Measurements from ENCODE around the gene GTF2F2. TPM values are rescaled to one million over a fixed set of nuclear protein-coding genes. Genes with fewer than 3 reads are reported as not detected.

GTF2F2 gene
- total RNA-seq, 1 experiment from 2014 or later: 37.8 TPM

GRCh38 chr13:45136741-45137504 lies 16.6 kb downstream of the GTF2F2 start:
- peaks cover 14% of the 10 kb centered on the region for H3K4me1 ChIP-seq (ENCODE audit: insufficient read depth, low read length, poor library complexity, severe bottlenecking)
- H3K4me3 ChIP-seq (ENCODE audit: low read depth, low read length, poor library complexity, severe bottlenecking): no peak overlapping the region
- H3K36me3 ChIP-seq (ENCODE audit: insufficient read depth, low read length, poor library complexity, severe bottlenecking): peaks cover 8% of the 10 kb centered on the region
- ChIA-PET CTCF (no interaction called here), POLR2A (ENCODE audit: low non-redundant PET) (no interaction called here)
- BruUV-seq (replicated peaks): no TSS peak
- no peak for DNase-seq (ENCODE audit: low spot score)
- no peak overlapping the region for H3K27ac ChIP-seq (ENCODE audit: low read depth, low read length, poor library complexity, severe bottlenecking)
- TF ChIP-seq CTCF (conservative IDR thresholded peaks at IDR 0.05; ENCODE audit: low read depth, low read length): no peak
- no peak for TF ChIP-seq EZH2 (IDR thresholded peaks at IDR 0.05; ENCODE audit: borderline replicate concordance, low read depth, low read length, poor library complexity, severe bottlenecking)
- intact Hi-C loops (cut with micrococcal nuclease; ENCODE audit: unreplicated experiment): no loop called here
- H3K9me3 ChIP-seq (ENCODE audit: low read depth, low read length, poor library complexity, severe bottlenecking): no peaks in the 10 kb centered on the region
- H3K27me3 ChIP-seq (replicated peaks; ENCODE audit: insufficient read depth, low read depth, low read length, poor library complexity): no peaks in the 10 kb centered on the region

- TF ChIP-seq CTCF (conservative IDR thresholded peaks at IDR 0.05; ENCODE audit: low read depth, low read length) (no peak), EZH2 (IDR thresholded peaks at IDR 0.05; ENCODE audit: borderline replicate concordance, low read depth, low read length, poor library complexity, severe bottlenecking) (no peak)
- no peak overlapping the region for H3K4me3 ChIP-seq (ENCODE audit: low read depth, low read length, poor library complexity, severe bottlenecking)
- H3K27ac ChIP-seq (ENCODE audit: low read depth, low read length, poor library complexity, severe bottlenecking): no peak overlapping the region
- no peaks in the 10 kb centered on the region for H3K9me3 ChIP-seq (ENCODE audit: low read depth, low read length, poor library complexity, severe bottlenecking)
- ChIA-PET CTCF (no interaction called here), POLR2A (ENCODE audit: low non-redundant PET) (no interaction called here)
- no peak for DNase-seq (ENCODE audit: low spot score)
- no TSS peak for BruUV-seq (replicated peaks)
- peaks cover 18% of the 10 kb centered on the region for H3K4me1 ChIP-seq (ENCODE audit: insufficient read depth, low read length, poor library complexity, severe bottlenecking)
- intact Hi-C loops (cut with micrococcal nuclease; ENCODE audit: unreplicated experiment): no loop called here
- peaks cover 8% of the 10 kb centered on the region for H3K36me3 ChIP-seq (ENCODE audit: insufficient read depth, low read length, poor library complexity, severe bottlenecking)
- H3K27me3 ChIP-seq (replicated peaks; ENCODE audit: insufficient read depth, low read depth, low read length, poor library complexity): no peaks in the 10 kb centered on the region
These were observed 17.2 kb downstream of the GTF2F2 start for GRCh38 chr13:45137526-45137925.

- Histone ChIP-seq H3K9me3 (ENCODE audit: low read depth, low read length, poor library complexity, severe bottlenecking) (no peaks in the 10 kb centered on the region), H3K27ac (ENCODE audit: low read depth, low read length, poor library complexity, severe bottlenecking) (no peak overlapping the region), H3K27me3 (replicated peaks; ENCODE audit: insufficient read depth, low read depth, low read length, poor library complexity) (no peaks in the 10 kb centered on the region), H3K4me1 (ENCODE audit: insufficient read depth, low read length, poor library complexity, severe bottlenecking) (peaks cover 25% of the 10 kb centered on the region), H3K36me3 (ENCODE audit: insufficient read depth, low read length, poor library complexity, severe bottlenecking) (peaks cover 8% of the 10 kb centered on the region), H3K4me3 (ENCODE audit: low read depth, low read length, poor library complexity, severe bottlenecking) (no peak overlapping the region)
- intact Hi-C loops (cut with micrococcal nuclease; ENCODE audit: unreplicated experiment): no loop called here
- ChIA-PET POLR2A (ENCODE audit: low non-redundant PET) (no interaction called here), CTCF (no interaction called here)
- no peak for DNase-seq (ENCODE audit: low spot score)
- BruUV-seq (replicated peaks): no TSS peak
- TF ChIP-seq EZH2 (IDR thresholded peaks at IDR 0.05; ENCODE audit: borderline replicate concordance, low read depth, low read length, poor library complexity, severe bottlenecking) (no peak), CTCF (conservative IDR thresholded peaks at IDR 0.05; ENCODE audit: low read depth, low read length) (no peak)
These were observed 18.0 kb downstream of the GTF2F2 start for GRCh38 chr13:45138282-45138681.
